GM23338 (cell line): ENCODE results near the gene LNX1.

ENCODE experiments used
- CREB1 ChIP-seq: fragments of 250-450 bp; sonication (Bioruptor Pico); IDR thresholded peaks from 2 replicates; pipeline ENCODE4 v1.5.0; 2020; ENCODE audit warnings: low read depth, mild to moderate bottlenecking, moderate library complexity
- CTCF ChIP-seq, 2 experiments: fragments of 200-600 bp in 1 of 2; sonication (generic) in 1 of 2; conservative IDR thresholded peaks; 2 replicates each; pipeline versions ENCODE4 v1.5.1 to v1.6.1; 2016 to 2017; ENCODE audit warnings: antibody characterized with exemption in 2 of 2, low read depth in 2 of 2, mild to moderate bottlenecking in 2 of 2, moderate library complexity in 1 of 2
- EZH2 ChIP-seq: fragments of 200-600 bp; sonication (generic); IDR thresholded peaks from one replicate; pipeline ENCODE4 v1.8.0; 2017; ENCODE audit warnings: antibody characterized with exemption, mild to moderate bottlenecking, low read depth; ENCODE audit not compliant: unreplicated experiment
- EZH2phosphoT487 ChIP-seq: fragments of 200-600 bp; sonication (generic); IDR thresholded peaks from one replicate; pipeline ENCODE4 v1.8.1; 2018; ENCODE audit warnings: antibody characterized with exemption; ENCODE audit not compliant: unreplicated experiment
- JUNB ChIP-seq: IDR thresholded peaks from one replicate; pipeline ENCODE4 v1.6.1; 2016; ENCODE audit warnings: antibody characterized with exemption; ENCODE audit not compliant: unreplicated experiment
- NANOG ChIP-seq: IDR thresholded peaks from 2 replicates; pipeline ENCODE4 v1.6.1; 2016; ENCODE audit warnings: antibody characterized with exemption, borderline replicate concordance
- POLR2AphosphoS5 ChIP-seq: IDR thresholded peaks from 2 replicates; pipeline ENCODE4 v1.6.1; 2016; ENCODE audit warnings: antibody characterized with exemption, low read depth
- REST ChIP-seq: IDR thresholded peaks from one replicate; pipeline ENCODE4 v1.6.1; 2018; ENCODE audit warnings: antibody characterized with exemption; ENCODE audit not compliant: unreplicated experiment
- STAT1 ChIP-seq: IDR thresholded peaks from one replicate; pipeline ENCODE4 v1.6.1; 2016; ENCODE audit warnings: antibody characterized with exemption; ENCODE audit not compliant: unreplicated experiment
- ZNF114 ChIP-seq: fragments of 250-450 bp; sonication (Bioruptor Pico); IDR thresholded peaks from 2 replicates; pipeline ENCODE4 v1.5.0; 2020; ENCODE audit warnings: mild to moderate bottlenecking, moderate library complexity
- ZNF331 ChIP-seq: fragments of 250-450 bp; sonication (Bioruptor Pico); IDR thresholded peaks from 2 replicates; pipeline ENCODE4 v1.5.0; 2020; ENCODE audit warnings: low read depth, mild to moderate bottlenecking, moderate library complexity
- TF ChIP-seq, protein P1 (sequence below): IDR thresholded peaks from 2 replicates; pipeline ENCODE4 v1.6.1; 2016; ENCODE audit warnings: antibody characterized with exemption

DNA sequence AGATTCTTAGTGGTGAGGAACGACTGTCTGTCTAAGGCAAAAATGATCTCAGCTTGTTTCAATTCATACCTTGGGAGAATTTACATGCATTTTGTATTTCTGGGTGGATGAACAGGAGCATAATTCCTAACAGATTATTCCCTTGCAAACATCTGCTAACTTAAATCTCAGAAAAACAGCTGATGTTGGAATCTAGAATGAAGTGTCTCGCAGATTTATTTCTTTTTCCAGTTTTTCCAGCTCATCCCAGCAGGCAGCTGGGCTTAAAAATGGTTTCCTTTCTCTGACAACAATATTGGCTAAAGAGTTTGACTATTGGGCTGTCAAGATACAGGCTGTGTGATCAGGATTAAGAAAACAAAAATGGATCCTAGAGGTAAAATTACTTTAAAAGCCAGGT is 1.1 kb downstream of the LNX1 start:
- no peak for TF ChIP-seq CTCF (conservative IDR thresholded peaks at IDR 0.05; ENCODE audit: low read depth in 2 of 2)
- TF ChIP-seq CREB1 (CRISPR knock-in tag): no peak
- no peak for TF ChIP-seq POLR2AphosphoS5
- no peak for TF ChIP-seq EZH2phosphoT487
- TF ChIP-seq REST: no peak
- TF ChIP-seq JUNB: no peak
- TF ChIP-seq NANOG: no peak
- TF ChIP-seq EZH2: no peak
- TF ChIP-seq, protein P1, sequence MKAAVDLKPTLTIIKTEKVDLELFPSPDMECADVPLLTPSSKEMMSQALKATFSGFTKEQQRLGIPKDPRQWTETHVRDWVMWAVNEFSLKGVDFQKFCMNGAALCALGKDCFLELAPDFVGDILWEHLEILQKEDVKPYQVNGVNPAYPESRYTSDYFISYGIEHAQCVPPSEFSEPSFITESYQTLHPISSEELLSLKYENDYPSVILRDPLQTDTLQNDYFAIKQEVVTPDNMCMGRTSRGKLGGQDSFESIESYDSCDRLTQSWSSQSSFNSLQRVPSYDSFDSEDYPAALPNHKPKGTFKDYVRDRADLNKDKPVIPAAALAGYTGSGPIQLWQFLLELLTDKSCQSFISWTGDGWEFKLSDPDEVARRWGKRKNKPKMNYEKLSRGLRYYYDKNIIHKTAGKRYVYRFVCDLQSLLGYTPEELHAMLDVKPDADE: no peak
- no peak for TF ChIP-seq ZNF114
- no peak for TF ChIP-seq ZNF331 (CRISPR knock-in tag)
- no peak for TF ChIP-seq STAT1
